Measurements from ENCODE around the gene FAM117B.
"Not testable (repeated sequence)": the region's sequence is repeated elsewhere in the genome, so short reads cannot be mapped to it uniquely, and the experiment has no call there.

The FAM117B gene

GRCh38 chr2:202639231-202639630, 4.5 kb downstream of the FAM117B start:
- no peak for DNase-seq

GRCh38 chr2:202642567-202642966, 7.8 kb downstream of the FAM117B start:
- no peak for DNase-seq

GRCh38 chr2:202643012-202643858, 8.5 kb downstream of the FAM117B start:
- DNase-seq, result no peak

- no peak for DNase-seq
Observed at GRCh38 chr2:202652119-202652518, 17.4 kb downstream of the FAM117B start.

- DNase-seq, result no peak
Observed at GRCh38 chr2:202653890-202654289, 19.1 kb downstream of the FAM117B start.

- DNase-seq, result no peak
Observed at GRCh38 chr2:202657876-202658275, 23.1 kb downstream of the FAM117B start.

GRCh38 chr2:202660796-202661195, 26.0 kb downstream of the FAM117B start:
- DNase-seq, result no peak

- no peak for DNase-seq
Observed at GRCh38 chr2:202669841-202670240, 35.1 kb downstream of the FAM117B start.

- DNase-seq, result no peak
Observed at GRCh38 chr2:202671317-202672035, 36.7 kb downstream of the FAM117B start.

- not testable (repeated sequence) for DNase-seq
Observed at GRCh38 chr2:202675097-202675496, 40.3 kb downstream of the FAM117B start.

GRCh38 chr2:202679980-202680379, 45.2 kb downstream of the FAM117B start:
- DNase-seq, result no peak

- DNase-seq, result no peak
Observed at GRCh38 chr2:202680512-202680911, 45.7 kb downstream of the FAM117B start.

GRCh38 chr2:202681688-202682205, 47.0 kb downstream of the FAM117B start:
- no peak for DNase-seq

- DNase-seq, result no peak
Observed at GRCh38 chr2:202682274-202682673, 47.5 kb downstream of the FAM117B start.

GRCh38 chr2:202687276-202687675, 52.5 kb downstream of the FAM117B start:
- DNase-seq, result no peak

- DNase-seq, result no peak
Observed at GRCh38 chr2:202689459-202689858, 54.7 kb downstream of the FAM117B start.

GRCh38 chr2:202689898-202690297, 55.1 kb downstream of the FAM117B start:
- DNase-seq, result no peak

GRCh38 chr2:202690321-202690900, 55.6 kb downstream of the FAM117B start:
- no peak for DNase-seq

- no peak for DNase-seq
Observed at GRCh38 chr2:202693503-202693902, 58.7 kb downstream of the FAM117B start.

GRCh38 chr2:202695166-202695565, 60.4 kb downstream of the FAM117B start:
- DNase-seq, result no peak

- DNase-seq, result no peak
Observed at GRCh38 chr2:202700075-202700901, 65.5 kb downstream of the FAM117B start.

- no peak for DNase-seq
Observed at GRCh38 chr2:202703091-202703490, 68.3 kb downstream of the FAM117B start.

- DNase-seq, result no peak
Observed at GRCh38 chr2:202704248-202704647, 69.5 kb downstream of the FAM117B start.
